GM12874 (cell line): ENCODE data around the gene SRSF3.

Experiments
- TF ChIP-seq, protein P1 (sequence below): IDR thresholded peaks from 2 replicates; pipeline ENCODE4 v1.5.1; 2011; ENCODE audit warnings: low read depth, mild to moderate bottlenecking, control low read depth, low read length, moderate library complexity; ENCODE audit not compliant: insufficient read depth

The SRSF3 gene

DNA sequence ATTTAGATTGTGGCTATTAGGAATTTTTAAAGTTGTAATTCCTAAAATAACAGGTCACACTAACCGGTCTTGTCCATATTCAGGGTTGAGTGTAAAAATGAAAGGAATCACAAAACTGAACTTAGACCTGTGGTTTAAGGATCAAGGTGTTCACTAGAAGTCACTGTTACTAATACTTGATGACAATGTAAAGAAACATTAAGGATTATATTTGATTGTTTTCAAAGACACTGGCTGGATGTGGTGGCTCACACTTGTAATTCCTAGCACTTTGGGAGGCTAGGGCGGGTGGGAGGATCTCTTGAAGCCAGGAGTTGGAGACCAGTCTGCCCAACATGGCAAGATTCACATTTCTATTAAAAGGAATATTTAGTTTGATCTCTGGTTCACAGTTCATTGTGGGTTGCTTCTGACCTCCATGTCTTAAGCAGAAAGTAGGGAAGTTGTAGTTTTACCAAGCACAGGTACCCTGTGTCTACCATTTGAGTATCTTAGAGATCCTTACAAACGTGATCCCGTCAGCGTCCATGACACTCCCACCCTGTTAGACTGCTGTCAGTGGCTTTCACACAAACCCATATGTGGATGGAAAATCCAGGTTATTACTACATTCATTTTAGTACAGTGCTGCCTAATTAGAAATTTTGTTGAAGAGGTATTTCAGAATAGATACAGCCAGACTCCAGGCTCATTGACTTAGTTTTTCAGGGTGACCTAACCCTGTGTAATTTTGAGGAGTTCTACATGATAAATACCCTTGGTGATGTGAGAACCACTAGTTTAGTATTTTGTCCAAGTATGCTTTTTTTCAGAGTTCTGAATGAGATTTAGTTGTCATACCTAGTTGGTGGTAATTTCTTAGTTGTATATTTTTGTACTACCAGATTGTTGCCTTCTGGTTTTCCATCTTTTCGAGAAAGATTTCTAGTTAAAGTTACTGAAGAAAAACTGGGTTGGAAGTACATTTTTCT lies 10.2 kb downstream of the SRSF3 start:
- TF ChIP-seq, protein P1, sequence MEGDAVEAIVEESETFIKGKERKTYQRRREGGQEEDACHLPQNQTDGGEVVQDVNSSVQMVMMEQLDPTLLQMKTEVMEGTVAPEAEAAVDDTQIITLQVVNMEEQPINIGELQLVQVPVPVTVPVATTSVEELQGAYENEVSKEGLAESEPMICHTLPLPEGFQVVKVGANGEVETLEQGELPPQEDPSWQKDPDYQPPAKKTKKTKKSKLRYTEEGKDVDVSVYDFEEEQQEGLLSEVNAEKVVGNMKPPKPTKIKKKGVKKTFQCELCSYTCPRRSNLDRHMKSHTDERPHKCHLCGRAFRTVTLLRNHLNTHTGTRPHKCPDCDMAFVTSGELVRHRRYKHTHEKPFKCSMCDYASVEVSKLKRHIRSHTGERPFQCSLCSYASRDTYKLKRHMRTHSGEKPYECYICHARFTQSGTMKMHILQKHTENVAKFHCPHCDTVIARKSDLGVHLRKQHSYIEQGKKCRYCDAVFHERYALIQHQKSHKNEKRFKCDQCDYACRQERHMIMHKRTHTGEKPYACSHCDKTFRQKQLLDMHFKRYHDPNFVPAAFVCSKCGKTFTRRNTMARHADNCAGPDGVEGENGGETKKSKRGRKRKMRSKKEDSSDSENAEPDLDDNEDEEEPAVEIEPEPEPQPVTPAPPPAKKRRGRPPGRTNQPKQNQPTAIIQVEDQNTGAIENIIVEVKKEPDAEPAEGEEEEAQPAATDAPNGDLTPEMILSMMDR, result no peak

- TF ChIP-seq, protein P1, result no peak
Observed at GRCh38 chr6:36605143-36605542, 11.0 kb downstream of the SRSF3 start.

DNA sequence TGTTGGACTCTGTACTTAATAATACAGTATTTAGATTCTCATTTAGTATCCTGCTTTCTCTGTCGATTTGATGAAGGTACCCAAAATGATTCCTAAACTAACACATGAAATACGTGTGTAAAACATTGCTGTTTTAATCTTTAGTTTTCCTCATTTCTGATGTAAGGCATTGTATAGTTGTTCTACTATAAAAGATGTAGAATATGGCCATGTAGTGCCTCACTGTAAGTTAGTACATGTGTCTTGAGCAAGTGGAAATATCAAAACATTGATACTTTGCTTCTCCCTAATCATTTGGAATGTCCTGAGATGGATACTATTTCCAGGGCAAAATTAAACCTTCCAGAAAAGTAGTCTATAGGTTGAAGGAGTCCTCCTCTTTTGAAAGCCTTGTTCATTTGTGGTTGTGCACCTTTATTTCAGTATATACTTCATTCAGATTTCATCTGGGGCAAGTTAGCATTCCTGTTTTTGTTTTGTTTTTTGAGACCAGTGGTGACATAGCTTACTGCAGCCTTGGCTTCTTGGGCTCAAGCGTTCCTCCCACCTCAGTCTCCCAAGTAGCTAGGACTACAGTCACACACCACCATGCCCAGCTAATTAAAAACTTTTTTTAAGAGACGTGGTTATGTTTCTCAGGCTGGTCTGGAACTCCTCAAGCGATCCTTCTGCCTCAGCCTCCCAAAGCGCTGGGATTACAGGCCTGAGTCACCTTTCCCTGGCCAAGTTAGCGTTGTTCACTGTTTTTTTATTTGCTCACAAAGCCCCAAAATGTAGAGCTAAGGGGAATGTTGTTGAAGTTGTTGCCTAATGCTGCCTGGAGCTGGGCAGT lies 11.6 kb downstream of the SRSF3 start:
- TF ChIP-seq, protein P1, result 0 out of 2 replicates have a peak, but pooled peaks have one; percentile 2

DNA sequence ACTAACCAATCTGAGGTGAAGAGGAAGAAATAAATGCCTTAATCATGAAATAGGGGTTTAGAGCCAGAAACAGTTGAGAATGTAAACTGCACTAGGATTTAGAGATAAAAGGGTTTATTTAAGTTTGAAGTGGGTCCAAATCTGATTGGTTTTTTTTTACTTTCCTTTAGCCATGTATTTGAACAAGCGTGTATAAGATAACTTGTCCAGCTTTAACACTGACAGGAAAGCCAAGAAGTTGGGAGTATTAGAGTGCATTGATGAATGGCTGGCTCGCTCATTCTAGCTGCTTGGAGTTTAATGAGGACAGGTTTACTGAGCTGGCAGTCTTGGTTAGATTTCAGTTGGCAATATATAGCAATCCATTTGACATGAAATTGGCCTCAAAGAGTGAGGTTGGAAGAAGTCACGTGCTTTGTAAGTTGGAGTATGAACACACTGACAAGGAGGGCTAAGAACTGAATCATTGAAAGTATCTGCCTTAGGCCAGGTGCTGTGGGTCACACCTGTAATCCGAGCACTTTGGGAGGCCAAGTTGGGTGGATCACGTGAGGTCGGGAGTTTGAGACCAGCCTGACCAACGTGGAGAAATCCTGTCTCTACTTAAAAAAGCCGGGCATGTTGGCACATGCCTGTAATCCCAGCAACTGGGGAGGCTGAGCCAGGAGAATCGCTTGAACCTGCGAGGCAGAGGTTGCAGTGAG lies 13.7 kb downstream of the SRSF3 start:
- TF ChIP-seq, protein P1, result no peak

GRCh38 chr6:36608788-36609563 lies 14.8 kb downstream of the SRSF3 start:
- TF ChIP-seq, protein P1, result no peak

DNA sequence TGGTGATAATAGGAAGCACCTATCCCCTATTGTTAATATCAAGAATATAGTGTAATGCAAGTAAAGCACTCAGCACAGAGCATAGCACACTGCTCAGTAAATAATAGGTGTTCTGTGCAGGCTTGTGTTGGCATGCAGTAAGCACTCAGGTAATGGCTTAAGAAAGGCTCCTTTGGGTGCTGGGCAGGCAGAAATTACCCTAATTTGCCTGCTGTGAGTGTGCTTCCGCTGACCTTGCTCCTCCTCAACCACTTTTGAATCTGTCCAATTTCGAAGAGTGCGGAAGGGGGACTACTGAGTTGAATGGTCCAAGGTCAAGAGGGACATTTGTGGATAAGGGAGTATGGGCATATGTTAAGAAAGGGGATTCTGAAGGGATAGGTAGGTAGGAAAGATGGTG lies 15.4 kb downstream of the SRSF3 start:
- TF ChIP-seq, protein P1, result no peak
